GM21515 (cell line): Measurements from ENCODE around the gene PRDM15.
"Not testable (repeated sequence)": the region's sequence is repeated elsewhere in the genome, so short reads cannot be mapped to it uniquely, and the experiment has no call there.

Experiments used
- ATAC-seq: cut with Tn5 transposase; IDR thresholded peaks from one replicate; pipeline ENCODE4 v1.9.1; 2021; ENCODE audit not compliant: unreplicated experiment

PRDM15 gene

DNA sequence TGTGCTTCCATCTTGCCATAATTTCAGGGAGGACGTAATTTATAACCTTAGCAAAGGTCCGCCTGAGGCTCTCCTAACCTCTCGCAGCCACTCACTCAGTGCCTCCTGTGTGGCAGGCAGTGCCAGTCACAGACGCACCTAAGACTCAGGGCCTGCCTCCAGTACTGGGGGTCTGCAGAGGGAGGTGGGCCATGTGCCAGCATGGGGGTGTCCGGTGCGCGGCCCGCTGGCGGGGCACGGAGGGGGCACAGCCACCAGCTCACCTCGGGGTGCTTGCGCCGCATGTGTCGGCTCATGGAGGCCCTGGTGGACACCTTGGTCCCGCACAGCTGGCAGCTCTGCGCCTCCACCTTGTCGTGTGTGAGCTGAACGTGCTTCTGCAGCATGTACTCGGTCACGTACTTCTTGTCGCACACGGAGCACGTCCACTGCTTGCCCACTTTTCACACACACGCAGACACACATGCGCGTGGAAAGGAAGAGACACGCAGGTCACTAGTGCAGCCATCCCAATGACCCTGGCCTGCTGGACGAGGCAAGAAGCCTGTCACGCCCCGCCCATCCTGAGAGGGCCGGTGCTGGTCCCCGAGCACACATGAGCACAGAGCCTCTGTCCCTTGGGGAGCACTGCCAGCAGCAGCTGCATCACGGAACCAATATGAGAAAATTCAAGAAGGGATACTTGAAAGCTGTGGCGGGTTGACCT is 69.1 kb downstream of the PRDM15 start:
- no peak for ATAC-seq

DNA sequence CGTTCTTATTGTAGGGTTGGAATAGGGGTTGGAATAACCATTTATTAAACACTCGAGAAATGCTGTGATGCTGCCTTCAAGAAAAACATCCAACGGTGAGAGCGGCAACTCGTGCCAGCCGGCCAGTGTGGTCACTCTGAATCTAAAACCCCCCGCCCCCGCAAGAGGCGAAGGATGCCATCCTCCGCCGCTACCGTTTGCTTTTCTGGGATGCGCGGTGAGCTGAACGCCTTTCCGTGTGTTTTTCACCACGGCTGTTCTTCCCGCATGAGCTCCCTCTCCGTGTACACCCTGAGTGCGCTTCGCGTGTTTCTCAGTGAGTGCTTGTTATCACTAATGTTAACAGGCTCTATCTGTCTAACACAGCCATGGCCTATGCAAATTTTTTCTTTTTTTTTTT is 70.3 kb downstream of the PRDM15 start:
- no peak for ATAC-seq

DNA sequence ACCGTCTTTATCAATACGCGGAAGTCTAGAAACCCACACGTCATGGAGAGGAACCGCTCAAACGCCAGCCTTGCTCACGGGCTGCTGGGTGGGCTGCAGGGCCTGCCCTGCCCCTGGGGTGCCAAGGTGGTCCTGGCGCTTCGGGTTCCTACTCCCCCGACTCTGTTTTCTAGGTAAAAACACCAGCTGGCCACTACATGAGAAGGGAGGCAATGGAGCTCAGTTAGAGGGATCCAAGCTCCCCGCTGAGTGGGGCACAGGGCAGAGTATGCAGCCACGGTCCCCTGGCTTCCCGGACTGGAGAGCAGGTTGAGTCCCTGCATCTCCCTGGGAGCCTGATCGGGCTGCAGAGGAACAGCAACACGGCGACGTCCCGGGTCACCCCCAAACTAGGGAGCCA is 71.0 kb downstream of the PRDM15 start:
- no peak for ATAC-seq

DNA sequence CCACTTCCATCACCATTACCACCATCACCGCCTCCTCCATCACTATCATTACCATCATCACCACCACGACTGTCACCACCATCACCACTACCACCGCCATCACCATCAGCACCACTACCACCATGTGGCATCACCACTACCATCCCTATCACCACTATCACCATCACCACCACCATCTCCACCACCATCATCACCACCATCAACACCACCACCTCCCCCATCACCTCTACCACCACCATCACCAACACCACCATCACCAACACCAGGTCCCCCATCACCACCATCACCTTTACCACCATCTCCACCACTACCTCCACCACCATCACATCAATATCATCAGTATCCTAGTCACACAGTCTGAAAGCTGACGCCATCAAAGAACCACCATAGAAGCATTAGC is 72.4 kb downstream of the PRDM15 start:
- ATAC-seq, result no peak

DNA sequence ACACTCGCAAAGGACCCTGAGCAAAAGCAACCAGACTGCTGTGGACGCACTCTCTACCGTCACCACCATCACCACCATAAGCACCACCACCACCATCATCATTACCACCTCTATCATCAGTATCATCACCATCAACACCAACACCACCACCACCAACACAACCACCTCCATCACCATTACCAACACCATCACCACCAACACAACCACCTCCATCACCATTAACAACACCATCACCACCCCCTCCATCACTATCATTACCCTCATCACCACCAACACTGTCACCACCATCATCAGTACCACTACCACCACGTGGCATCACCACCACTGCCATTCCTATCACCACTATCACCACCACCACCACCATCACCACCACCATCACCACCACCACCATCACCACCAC is 73.5 kb downstream of the PRDM15 start:
- ATAC-seq, result no peak

DNA sequence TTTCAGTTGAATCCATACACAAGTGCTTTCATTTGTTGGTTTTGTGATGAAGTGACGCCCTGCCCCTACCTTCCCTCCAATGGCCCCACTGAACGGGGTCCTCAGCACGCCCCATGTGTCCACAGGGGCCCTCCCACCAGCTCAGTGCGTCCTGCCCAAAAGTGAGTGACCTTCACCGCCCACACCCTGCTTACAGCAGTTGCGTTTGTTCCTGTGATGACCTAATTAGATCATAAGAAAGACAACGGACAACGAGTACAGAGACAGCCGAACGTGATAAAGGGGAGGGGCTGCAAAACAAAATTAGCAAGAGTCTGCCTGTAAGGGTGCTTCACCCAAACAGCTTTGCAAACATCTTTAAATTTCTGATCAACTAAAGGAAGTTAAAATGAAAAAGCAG is 74.1 kb downstream of the PRDM15 start:
- ATAC-seq, result no peak

DNA sequence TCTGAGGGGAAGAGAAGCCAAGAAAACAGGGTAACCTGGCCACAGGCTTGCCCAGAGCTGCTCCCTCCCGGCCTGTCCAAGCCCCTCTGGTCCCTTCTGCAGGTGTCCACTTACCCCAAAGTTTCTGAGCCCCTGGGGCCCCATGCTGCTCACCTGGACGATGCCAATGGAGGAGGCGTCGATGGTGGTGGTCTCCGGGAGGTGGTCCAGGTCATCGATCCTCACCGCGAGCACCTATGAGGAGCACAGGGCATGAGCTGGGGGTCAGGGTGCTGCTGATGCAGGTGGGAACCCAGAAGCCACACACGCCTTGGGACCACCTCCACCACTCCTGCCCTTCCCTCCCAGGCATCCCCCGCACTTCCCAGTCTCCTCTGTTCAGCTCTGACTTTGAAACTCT is 74.8 kb downstream of the PRDM15 start:
- no peak for ATAC-seq

DNA sequence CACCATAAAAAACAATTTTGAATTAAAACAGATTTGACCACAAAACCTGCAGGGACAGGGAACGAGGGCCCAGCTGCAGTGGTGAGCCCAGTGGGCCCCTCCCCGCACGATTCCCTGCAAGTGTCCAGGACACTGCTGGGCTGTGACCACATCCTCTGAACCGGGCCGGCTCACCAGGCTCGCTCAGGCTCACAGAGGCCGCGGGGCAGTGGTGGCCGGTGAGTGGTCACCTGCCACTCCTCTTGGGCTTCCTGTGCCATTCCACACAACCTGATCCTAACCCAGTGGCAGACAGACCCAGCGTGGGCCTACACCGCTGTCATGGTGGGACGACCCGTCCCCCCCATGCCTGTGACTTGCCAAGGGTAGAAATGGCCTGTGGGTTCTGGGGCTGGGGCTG is 75.8 kb downstream of the PRDM15 start:
- no peak for ATAC-seq

DNA sequence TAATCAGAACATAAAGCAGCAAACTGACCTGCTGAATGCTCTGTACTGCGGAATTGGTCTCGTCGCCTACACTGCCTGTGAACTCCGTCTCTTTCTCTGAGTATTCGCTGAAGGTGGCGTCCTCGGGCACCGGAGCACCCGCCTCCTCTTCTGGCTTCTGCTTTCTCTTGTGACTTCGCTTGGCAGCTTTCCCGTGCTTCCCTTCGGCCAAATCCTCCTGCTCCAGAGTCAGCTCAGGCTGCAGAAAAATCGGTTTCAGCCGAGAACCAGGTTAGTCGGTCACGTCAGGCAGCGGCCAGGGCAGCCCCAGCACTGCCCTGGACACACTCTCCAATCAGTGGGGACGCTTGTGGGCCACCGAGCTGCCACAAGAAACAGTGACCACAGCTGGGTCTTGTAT is 76.5 kb downstream of the PRDM15 start:
- no peak for ATAC-seq

DNA sequence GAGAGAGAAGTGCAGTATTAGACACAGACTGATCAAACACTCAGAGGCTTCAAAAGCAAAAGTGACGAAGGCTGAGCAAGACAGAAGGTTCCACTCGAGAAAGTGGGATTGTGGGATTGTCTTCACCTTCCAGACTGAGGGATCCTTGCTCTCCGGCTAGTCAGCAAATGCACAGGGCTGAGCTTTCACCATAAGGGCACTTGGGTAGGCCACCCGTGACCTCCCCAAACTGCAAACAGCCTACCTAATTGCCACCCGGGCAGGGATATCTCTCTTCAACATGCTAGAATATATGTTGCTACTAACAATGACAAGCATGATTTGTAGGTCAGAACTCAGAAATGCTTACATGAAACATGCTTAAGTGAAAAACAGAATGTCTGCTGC is 77.0 kb downstream of the PRDM15 start:
- no peak for ATAC-seq

DNA sequence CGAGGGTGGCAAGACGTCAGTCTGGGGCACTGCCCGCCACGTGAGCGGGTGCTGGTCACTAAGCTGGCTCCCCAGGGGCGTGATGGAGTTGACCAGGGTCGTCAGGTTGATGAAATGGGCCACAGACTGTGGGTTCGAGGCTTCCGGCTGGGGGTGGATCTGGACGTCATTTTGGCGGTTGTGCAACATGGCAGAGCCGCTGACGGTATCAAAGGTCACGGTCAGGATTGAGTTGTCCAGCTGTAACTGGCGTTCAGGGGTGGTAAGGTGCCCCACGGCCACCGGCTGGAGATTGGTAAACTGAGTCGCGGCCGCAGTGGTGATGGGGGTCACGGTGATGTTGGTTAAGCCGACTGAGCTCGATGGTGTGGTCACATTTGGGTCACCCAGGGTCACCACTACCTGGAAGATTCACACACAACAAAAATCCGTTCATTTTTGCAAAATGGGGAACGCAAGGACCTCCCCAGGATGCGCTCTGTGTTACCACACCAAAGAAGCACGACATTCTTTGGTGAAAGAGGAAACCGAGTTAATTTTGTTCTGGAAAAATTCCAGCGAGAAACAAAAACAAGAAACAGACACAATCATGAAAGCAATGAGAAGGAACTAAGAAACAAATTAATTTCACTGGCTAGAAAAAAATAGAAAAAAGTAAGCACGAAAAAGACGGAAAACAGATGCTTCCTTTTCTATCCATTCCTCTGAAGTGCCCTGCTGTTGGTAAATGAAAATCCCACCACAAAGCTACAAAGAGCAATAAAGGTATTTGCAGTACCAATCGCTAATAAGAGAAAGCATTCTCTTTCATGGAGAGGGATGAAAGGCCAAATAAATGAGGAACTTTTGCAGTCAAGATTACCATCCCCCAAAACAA is 77.6 kb downstream of the PRDM15 start:
- ATAC-seq, result no peak

DNA sequence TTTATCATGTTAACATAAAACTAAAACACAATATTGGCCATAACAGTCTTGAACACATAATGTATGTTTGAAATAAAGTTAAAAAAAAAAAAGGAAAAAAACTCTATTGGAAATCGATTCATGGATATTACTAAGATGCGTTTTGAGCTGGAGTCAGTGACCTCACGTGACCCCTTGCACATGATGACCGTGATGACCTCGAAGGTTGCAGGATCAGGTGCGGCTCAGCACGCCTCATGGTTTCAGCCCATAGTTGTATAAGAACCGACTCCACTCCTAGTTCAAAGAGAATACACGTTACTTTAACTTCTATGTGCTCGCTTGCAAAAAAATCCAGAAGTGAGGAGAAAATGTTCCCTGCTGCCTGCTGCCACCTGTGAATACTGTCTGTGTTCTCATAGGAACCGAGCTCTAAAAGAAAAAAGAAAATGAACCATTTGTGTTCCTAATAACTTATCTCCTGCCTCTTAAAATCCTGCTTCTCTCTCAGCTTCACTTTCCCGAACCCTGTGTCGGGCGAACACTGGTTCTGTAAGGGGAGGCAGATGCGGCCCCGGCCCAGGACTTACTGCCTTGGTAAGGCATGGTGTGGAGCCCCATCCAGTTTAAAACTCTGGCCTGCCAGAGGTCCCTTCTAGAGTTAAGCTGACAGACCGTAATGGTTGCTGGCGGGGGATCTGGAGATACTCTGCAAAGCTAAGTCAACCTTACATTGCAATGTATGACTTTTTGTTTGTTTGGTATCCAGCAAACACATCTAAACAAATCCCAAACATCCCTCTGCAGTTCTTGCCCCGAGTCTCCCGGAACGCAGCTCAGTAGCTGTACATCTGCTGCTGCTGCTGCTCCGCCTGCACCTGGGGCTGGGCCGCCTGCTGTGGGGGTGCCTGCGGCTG is 78.5 kb downstream of the PRDM15 start:
- no peak for ATAC-seq

DNA sequence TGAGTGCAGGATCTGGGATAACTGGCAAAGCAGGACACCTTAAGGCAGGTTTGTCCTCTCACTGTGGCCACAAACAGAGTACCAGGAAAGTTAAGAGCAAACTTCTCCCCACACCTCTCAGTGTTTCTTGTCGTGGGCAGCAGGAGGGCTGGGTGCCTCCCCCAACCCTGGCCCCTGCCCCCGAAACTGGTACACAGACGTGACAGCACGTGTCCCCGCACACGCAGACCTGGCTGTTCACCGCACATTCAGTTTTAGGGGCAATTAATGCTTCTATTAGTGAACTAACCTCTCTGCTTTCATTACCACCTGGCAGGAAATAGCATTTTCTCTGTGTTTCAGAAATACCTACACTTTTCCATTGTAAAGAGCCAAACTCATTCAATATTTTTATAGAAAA is 79.4 kb downstream of the PRDM15 start:
- no peak for ATAC-seq

DNA sequence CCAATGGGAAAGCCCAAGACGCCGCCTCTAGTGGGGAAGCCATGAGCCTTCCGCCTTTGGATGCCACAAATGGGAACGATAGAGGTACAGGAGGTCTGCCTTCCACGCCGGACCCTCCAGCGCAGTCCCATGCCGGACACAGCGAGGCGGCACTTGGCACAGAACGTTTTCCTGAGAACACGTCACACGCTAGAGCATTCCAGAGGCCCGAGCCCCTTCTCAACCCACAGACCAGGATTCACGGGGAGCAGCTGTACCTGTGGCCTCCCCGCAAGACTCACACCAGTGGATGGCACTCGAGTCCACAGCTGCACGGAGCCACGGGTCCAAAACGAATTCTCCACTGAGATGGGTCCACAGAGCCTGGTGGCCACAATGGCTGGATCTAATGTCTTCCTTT is 80.8 kb downstream of the PRDM15 start:
- no peak for ATAC-seq

DNA sequence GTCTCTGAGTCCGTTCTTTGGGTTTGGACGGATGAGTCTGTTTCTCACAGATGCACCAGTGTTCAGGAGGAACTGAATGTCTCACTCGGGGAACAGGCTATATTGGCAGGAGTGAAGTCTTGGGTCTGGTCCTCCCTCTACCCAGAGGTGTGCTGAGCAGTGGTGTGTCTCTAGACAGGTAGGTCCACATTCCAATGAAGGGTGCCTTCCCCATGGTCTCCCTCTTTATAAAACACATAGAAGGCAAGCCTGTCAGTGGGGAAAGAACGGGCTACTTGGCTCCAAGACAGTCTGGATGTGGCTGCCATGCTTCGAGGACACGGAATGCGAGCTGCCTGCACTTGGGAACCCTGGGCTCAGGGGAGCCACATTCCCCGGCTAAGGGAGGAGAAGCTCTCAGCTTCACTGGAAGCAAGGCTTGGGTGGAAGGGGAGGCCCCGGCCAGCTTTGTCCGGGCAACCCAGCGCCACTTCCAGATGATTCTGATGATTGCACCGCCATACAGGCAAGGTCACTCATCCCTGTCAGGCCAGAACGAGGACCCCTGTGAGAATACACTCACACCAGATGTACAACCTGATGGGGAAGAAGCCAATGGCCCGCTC is 82.6 kb downstream of the PRDM15 start:
- ATAC-seq, result no peak

DNA sequence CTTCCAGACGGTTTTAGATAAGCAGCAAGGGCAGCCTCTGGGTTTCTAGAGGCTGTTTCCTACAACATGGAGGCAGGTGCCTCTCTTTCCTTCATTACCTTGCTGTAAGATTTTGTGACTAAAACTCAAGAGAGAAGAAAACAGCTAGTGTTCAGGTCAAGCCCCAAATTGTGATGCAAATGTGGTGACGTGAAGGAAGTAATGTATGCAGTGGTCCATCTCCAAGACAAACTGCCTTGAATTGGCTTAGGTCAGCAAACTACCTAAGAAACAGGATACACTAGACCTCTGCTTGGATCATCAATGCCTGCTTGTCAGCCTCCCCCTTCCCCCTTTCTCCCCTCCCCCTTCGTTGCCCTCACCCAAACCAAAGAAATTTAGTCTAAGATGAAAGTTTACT is 83.4 kb downstream of the PRDM15 start:
- ATAC-seq, result no peak

DNA sequence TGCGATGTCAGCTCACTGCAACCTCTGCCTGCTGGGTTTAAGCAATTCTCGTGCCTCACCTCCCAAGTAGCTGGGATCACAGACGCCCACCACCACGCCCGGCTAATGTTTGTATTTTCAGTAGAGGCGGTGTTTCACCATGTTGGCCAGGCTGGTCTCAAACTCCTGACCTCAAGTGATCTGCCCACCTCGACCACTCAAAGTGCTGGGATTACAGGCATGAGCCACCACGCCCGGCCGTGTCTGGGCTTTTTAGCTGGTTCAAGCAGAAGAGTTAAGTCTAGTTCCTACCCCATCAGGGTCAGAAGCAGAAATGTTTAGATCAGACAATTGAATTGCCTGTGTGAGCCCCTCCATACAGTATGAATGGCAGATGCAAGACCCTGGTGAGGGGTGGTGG is 84.5 kb downstream of the PRDM15 start:
- no peak for ATAC-seq

DNA sequence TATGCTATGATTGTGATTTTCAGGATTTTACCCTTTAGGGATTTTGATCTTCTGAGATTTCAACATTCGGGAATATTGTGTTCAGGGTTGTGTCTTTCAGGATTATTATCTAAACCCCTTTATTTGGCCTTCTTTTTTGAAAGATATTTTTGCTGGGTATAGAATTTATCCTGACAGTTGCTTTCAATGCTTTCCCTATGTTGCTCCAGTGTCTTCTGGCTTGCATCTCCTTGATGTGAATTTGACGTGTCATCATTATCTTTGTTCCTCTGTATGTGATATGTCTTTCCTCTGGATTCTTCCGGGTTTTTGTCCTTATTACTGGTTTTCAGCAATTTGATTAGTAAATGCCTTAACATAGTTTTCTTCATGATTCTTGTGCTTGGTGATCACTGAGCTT is 86.4 kb downstream of the PRDM15 start:
- no peak for ATAC-seq

DNA sequence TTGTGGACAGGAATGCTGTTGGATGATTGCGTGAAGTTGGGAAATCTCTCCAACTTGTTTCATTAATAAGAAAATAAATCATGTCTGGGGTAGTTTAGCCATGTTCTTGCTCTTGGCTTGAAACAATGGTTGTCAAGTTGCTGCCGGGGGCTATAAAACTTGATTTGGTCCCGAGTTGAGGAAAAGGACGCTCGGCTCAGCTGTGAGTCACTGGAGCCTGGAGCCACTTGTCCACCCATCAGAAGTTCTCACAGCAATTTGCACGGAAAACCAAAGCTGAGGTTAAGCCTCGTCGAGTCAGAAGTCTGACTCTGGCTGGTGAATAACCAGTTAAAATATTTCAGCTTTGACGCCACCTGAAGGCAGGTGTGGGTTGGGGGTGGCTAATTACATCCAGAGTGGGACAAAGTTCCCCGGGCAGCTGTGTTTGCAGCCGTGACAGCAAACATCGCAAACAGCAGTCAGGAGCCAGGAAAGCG is 92.6 kb downstream of the PRDM15 start:
- ATAC-seq, result no peak

DNA sequence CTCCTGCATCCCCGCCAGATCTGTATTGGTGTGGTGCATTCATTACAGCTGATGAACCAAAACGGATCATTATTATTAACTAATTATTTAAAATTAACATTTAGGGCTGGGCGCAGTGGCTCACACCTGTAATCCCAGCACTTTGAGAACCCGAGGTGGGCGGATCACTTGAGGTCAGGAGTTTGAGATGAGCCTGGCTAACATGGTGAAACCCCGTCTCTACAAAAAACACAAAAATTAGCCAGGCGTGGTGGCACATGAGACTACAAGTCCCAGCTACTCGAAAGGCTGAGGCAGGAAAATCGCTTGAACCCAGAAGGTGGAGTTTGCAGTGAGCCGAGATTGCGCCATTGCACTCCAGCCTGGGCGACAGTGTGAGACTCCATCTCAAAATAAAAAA is 93.9 kb downstream of the PRDM15 start:
- ATAC-seq, result not testable (repeated sequence)
